Measurements from ENCODE around the gene AQR.
"Not testable (repeated sequence)": the region's sequence is repeated elsewhere in the genome, so short reads cannot be mapped to it uniquely, and the experiment has no call there.

Gene AQR

GRCh38 chr15:34813446-34814190 is 155.9 kb downstream of the AQR start:
- DNase-seq (ENCODE audit: low read depth), result no peak

GRCh38 chr15:34812868-34813365 is 156.6 kb downstream of the AQR start:
- not testable (repeated sequence) for DNase-seq (ENCODE audit: low read depth)

GRCh38 chr15:34812369-34812768 is 157.2 kb downstream of the AQR start:
- DNase-seq (ENCODE audit: low read depth), result peak; percentile 44

GRCh38 chr15:34810443-34811129 is 159.0 kb downstream of the AQR start:
- peak; percentile 96 for DNase-seq (ENCODE audit: low read depth)

- DNase-seq (ENCODE audit: low read depth), result no peak
Observed at GRCh38 chr15:34809186-34809585, 160.4 kb downstream of the AQR start.

GRCh38 chr15:34808016-34808415 is 161.5 kb downstream of the AQR start:
- no peak for DNase-seq (ENCODE audit: low read depth)

- not testable (repeated sequence) for DNase-seq (ENCODE audit: low read depth)
Observed at GRCh38 chr15:34807241-34807640, 162.3 kb downstream of the AQR start.

- DNase-seq (ENCODE audit: low read depth), result no peak
Observed at GRCh38 chr15:34804776-34805175, 164.8 kb downstream of the AQR start.

GRCh38 chr15:34804113-34804512 is 165.4 kb downstream of the AQR start:
- no peak for DNase-seq (ENCODE audit: low read depth)

GRCh38 chr15:34802803-34803750 is 166.5 kb downstream of the AQR start:
- no peak for DNase-seq (ENCODE audit: low read depth)

GRCh38 chr15:34802371-34802770 is 167.2 kb downstream of the AQR start:
- no peak for DNase-seq (ENCODE audit: low read depth)

Data from GM04504 (cell line).